DOHH2 (cell line): ENCODE results near the gene UFSP1.
"Not testable (repeated sequence)": the region's sequence is repeated elsewhere in the genome, so short reads cannot be mapped to it uniquely, and the experiment has no call there.

Experiments used
- CTCF ChIP-seq: fragments of 200-600 bp; sonication (generic); IDR thresholded peaks from one replicate; pipeline ENCODE4 v1.5.1; 2014; ENCODE audit warnings: antibody characterized with exemption, mild to moderate bottlenecking, low read depth, low read length; ENCODE audit not compliant: poor library complexity, severe bottlenecking
- EZH2phosphoT487 ChIP-seq: fragments of 200-600 bp; sonication (generic); IDR thresholded peaks from 2 replicates; pipeline ENCODE4 v1.6.1; 2017; ENCODE audit warnings: borderline replicate concordance, mild to moderate bottlenecking, antibody characterized with exemption, low read length, moderate library complexity, mixed read lengths

- not testable (repeated sequence) for TF ChIP-seq CTCF, EZH2phosphoT487
Measured at GRCh38 chr7:100919779-100920437, 30.4 kb upstream of the UFSP1 start.
